ENCODE measurements around the gene PRICKLE1.

The PRICKLE1 gene

DNA sequence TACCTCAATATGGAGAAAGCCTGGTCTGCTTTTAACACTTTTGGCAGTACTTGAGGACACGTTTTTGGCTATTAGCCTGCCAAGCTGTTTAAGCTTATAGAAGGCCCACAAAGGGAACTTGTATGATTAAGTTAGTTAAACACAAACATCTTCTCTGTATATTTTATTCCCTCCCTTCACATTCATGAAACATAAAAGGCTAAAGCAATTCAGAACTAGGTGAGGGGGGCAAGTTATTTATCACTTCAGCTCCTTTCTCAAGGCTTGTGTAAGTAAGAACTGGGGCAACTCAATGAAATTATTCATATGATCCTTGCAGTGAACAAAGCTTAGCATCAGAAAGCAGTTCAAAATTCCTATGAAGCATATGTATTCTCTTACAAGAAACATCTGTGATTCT, 7.5 kb downstream of the PRICKLE1 start:
- no peak for ATAC-seq

DNA sequence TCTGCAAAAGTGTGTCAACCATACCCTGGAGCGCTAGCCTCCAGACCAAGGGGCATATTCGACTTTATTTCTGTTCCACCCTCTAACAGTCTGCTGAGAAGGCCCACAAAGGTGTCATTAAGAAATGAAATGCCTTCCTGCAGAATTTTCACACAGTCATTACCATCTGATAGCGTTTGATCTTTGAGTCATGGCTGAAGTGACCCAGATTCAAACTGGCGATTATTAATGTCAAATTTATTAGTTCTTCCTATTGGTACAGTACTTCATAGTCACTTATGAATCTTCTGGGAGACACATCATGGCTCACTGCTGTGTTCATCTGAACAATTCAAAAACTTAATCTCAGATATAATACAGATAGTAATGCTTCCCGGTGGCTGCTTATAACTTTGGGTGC, 13.2 kb downstream of the PRICKLE1 start:
- no peak overlapping the region for H3K27ac Mint-ChIP-seq
- H3K4me1 Mint-ChIP-seq = no peaks in the 10 kb centered on the region
- no peaks in the 10 kb centered on the region for H3K36me3 Mint-ChIP-seq
- no peak for ATAC-seq
- no peak for DNase-seq (ENCODE audit: low spot score in 2 of 2)
- no peaks in the 10 kb centered on the region for H3K9me3 Mint-ChIP-seq
- H3K4me3 Mint-ChIP-seq = no peak overlapping the region

More for the DNA sequence above, 7.5 kb downstream of the PRICKLE1 start:
- no peaks in the 10 kb centered on the region for H3K9me3 Mint-ChIP-seq
- H3K4me1 Mint-ChIP-seq = no peaks in the 10 kb centered on the region
- H3K4me3 Mint-ChIP-seq = no peak overlapping the region
- H3K27ac Mint-ChIP-seq = no peak overlapping the region
- no peaks in the 10 kb centered on the region for H3K36me3 Mint-ChIP-seq
- DNase-seq (ENCODE audit: low spot score in 2 of 2) = no peak

DNA sequence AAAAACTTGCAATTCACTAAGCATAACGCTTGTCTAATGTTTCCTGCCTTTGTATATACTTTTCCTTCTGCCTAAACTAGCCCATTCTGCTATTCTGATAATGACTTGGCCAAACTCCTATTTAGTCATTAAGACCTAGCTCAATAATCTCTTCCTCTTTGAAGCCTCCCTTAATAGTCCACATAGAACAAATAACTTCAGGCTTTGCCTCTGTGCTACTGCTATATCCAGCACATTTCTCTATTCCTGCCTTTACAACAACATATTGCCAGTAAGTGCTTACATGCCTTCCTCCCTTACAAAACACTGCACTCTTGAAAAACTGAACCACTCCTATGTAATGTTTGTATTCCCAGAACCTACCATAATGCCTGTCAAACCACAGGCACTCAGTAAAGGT, 13.8 kb downstream of the PRICKLE1 start:
- H3K4me1 Mint-ChIP-seq = no peaks in the 10 kb centered on the region
- DNase-seq (ENCODE audit: low spot score in 2 of 2) = no peak
- peak; percentile 16 for ATAC-seq
- no peaks in the 10 kb centered on the region for H3K36me3 Mint-ChIP-seq
- H3K9me3 Mint-ChIP-seq = no peaks in the 10 kb centered on the region
- no peak overlapping the region for H3K27ac Mint-ChIP-seq
- no peak overlapping the region for H3K4me3 Mint-ChIP-seq

DNA sequence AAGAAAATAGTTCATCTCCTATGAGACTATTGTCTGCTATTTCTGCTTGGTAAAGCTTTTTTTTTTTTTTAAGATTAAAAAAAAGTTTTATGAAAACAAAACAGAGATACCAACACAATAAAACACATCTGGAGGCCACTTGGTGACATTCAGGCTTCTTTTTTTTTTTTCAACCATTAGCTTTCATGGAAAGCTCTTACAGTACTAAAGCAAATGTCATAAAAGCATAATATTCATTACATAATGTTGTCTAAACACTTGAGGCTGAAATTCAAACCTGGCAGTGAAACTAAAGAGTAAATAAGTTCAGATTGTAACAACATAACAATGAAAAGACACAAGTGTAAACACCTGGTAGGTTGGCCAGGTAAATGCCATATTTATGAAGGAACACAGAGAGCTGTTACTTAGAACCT, 14.7 kb downstream of the PRICKLE1 start:
- no peaks in the 10 kb centered on the region for H3K4me1 Mint-ChIP-seq
- DNase-seq (ENCODE audit: low spot score in 2 of 2) = no peak
- no peaks in the 10 kb centered on the region for H3K9me3 Mint-ChIP-seq
- no peak for ATAC-seq
- H3K36me3 Mint-ChIP-seq = no peaks in the 10 kb centered on the region
- no peak overlapping the region for H3K4me3 Mint-ChIP-seq
- no peak overlapping the region for H3K27ac Mint-ChIP-seq

DNA sequence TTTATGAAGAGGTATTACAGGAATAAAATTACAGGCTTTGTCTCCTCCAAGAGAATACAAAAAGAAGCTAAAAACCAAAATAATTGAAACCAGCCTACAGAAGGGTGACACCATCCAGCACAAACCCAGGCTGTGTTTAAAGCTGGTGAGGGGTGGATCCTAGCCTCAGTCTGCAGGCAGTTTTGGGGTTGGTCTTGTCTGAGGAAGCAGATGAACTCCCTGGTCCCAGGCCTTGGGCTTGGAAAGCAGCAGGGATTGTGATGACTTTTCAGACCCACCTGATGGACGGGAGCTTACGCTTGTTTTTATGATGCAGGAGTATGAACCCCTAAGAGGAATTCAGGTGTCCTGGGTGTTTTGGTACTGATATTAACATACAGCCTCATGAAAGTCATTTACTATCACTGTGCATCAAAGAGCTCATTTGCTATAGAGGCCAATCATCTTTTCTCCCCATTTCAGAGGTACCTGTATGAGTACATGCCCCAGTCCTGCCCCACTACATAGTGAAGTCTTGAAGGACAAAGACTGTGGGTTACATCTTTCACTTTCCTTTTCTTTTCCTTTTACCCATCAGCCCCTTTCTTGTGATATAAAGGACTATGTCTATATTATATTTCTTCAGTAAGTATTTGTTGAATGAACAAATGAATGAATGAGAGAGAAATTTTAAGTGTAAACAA, 18.1 kb downstream of the PRICKLE1 start:
- H3K4me3 Mint-ChIP-seq = no peak overlapping the region
- DNase-seq (ENCODE audit: low spot score in 2 of 2) (no peak), ATAC-seq (no peak)
- H3K27ac Mint-ChIP-seq = no peak overlapping the region
- H3K9me3 Mint-ChIP-seq = no peaks in the 10 kb centered on the region
- no peaks in the 10 kb centered on the region for H3K4me1 Mint-ChIP-seq
- no peaks in the 10 kb centered on the region for H3K36me3 Mint-ChIP-seq

DNA sequence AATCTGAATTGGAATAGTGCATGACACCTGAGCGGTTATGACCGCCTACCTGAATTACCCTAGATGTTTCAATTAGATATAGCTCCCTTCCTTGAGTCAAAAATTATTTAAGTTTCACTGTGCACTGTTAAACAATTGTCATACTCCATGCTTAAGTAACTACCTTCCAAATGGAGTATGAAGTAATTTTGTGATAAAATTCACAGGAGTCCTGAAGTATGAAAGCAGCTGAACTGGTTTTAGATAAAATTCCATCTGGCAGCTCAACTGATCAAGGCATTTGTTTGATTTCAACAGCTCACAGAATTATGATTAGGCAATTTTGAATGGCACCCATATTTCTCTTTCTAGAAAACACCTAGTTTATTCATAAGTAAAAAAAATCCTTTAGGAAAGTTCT, 19.5 kb downstream of the PRICKLE1 start:
- no peaks in the 10 kb centered on the region for H3K36me3 Mint-ChIP-seq
- ATAC-seq = no peak
- no peak for DNase-seq (ENCODE audit: low spot score in 2 of 2)
- H3K27ac Mint-ChIP-seq = no peak overlapping the region
- no peaks in the 10 kb centered on the region for H3K4me1 Mint-ChIP-seq
- H3K9me3 Mint-ChIP-seq = no peaks in the 10 kb centered on the region
- no peak overlapping the region for H3K4me3 Mint-ChIP-seq

DNA sequence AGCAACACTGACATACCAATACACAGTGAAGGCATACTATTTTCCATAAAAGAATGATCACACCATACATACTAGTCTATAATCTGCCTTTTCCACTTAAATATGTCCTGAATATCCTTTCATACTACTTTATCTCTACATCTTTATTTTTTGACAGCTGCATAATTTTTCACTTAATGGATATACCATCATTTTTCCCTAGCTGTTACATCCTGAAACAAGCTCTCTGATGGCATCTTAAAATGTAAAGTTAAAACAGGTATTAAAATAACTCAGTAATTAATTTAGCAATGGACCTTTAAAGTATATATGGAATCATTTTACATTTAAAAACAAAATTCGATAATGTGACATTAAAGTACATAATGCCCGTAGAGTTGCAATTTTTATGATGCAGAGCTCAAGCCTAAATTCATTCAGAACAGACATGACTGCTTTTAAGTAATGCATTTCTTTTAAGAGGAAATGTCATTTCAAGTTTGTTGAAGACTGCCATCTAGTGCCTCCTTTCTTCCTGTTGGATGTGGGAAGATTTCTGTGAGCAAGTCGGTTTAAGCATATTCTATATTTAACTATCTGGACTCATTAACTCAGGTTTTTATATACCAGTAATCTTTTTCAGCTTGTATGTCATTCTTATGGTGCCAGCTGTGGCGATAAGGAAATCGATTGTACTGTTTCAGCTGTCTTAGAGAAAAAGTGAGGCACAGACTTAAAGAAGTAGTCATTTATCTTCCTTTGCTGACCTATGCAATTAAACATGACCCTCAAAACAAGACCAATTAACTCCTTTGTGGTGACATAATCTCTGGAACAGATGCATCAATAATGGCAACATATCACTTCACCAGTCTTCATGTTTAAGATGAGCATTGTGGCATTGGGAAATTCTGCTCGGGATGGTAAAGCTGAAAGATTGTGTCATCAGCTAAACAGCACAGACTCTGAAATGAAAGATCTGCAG, 20.3 kb downstream of the PRICKLE1 start:
- no peaks in the 10 kb centered on the region for H3K4me1 Mint-ChIP-seq
- ATAC-seq (no peak), DNase-seq (ENCODE audit: low spot score in 2 of 2) (no peak)
- no peaks in the 10 kb centered on the region for H3K36me3 Mint-ChIP-seq
- no peaks in the 10 kb centered on the region for H3K9me3 Mint-ChIP-seq
- H3K4me3 Mint-ChIP-seq = no peak overlapping the region
- H3K27ac Mint-ChIP-seq = no peak overlapping the region

DNA sequence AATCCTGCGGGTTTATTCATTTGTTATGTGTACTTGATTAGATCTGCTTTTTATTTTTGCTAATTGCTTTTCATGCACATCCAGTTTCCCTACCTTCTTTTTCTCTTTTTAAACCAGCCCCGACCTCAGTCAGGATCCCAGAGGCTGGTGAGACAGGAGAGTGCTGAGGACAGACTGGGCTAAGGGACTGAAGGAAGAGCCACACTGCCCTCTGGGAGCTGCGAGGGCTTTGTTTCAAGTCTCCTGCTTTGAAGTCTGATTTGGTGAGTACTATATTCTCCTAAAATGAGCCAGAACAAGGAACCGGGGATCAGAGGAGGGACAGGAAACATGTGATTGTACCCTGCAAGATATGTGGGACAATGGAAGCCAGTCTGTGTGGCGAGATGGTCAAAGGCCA, 23.9 kb downstream of the PRICKLE1 start:
- Mint-ChIP-seq H3K36me3 (no peaks in the 10 kb centered on the region), H3K27ac (no peak overlapping the region), H3K9me3 (no peaks in the 10 kb centered on the region), H3K4me1 (no peaks in the 10 kb centered on the region), H3K4me3 (no peak overlapping the region)
- peak; percentile 8 for ATAC-seq
- no peak for DNase-seq (ENCODE audit: low spot score in 2 of 2)

DNA sequence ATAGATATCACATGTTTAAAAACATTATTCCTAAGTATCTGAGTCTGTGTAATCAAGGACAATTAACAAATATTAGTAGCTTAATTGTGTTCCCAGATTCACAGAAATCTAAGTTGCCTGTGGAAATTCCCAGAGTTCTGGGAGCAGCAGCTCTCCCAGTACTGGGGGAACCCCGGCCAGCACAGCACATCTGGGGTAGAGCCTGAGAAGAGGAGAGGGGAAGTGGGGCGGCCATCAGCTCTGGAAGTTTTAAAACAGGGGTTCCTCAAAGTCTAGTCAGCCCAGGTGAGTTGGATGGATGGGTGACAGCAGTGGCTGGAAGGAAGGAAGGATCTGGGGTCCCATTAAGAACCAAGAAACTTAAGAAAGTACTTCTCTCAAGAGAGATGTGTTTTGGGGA, 24.6 kb downstream of the PRICKLE1 start:
- ATAC-seq (peak; percentile 31), DNase-seq (ENCODE audit: low spot score in 2 of 2) (no peak)
- no peak overlapping the region for H3K27ac Mint-ChIP-seq
- H3K36me3 Mint-ChIP-seq = no peaks in the 10 kb centered on the region
- no peaks in the 10 kb centered on the region for H3K9me3 Mint-ChIP-seq
- H3K4me1 Mint-ChIP-seq = no peaks in the 10 kb centered on the region
- H3K4me3 Mint-ChIP-seq = no peak overlapping the region

DNA sequence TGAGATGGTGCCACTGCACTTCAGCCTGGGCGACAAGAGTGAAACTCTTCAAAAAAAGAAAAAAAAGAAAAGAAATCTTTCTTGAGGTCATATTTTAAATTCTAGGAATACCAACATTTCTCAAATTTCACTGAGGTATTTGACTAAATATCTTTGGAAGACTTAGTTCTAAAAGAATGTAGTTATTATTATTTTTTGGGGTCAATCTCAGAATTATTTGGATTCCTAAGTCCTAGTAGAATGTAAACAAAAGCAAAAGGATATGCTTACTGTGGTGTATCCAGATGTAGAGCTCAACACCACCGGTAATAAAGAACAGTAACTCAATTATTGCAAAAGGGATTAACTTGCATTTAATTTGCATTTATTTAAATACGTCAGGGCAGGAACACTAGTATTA, 25.0 kb downstream of the PRICKLE1 start:
- Mint-ChIP-seq H3K4me1 (no peaks in the 10 kb centered on the region), H3K4me3 (no peak overlapping the region), H3K9me3 (no peaks in the 10 kb centered on the region), H3K27ac (no peak overlapping the region), H3K36me3 (no peaks in the 10 kb centered on the region)
- no peak for DNase-seq (ENCODE audit: low spot score in 2 of 2)
- no peak for ATAC-seq

DNA sequence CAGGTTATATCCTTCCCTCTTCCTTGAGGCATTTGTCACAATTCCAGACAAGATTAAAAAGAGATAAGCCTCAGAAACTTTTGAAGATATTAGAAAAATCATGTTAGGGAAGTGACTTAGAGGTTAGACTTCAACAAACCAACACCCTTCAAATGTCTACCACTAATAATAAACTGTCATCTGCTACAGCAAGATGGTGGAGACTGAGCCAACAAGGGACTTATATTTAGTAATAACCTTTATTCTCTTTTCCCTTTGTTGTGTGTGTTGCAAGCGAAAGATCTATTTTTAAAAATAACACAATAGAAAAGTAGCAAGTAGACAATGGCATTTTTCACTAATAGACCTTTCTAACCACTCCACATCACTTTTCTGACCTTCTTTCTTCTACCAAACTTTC, 28.6 kb downstream of the PRICKLE1 start:
- H3K36me3 Mint-ChIP-seq = no peaks in the 10 kb centered on the region
- H3K27ac Mint-ChIP-seq = no peak overlapping the region
- no peaks in the 10 kb centered on the region for H3K4me1 Mint-ChIP-seq
- no peak overlapping the region for H3K4me3 Mint-ChIP-seq
- H3K9me3 Mint-ChIP-seq = no peaks in the 10 kb centered on the region
- DNase-seq (ENCODE audit: low spot score in 2 of 2) (no peak), ATAC-seq (no peak)

DNA sequence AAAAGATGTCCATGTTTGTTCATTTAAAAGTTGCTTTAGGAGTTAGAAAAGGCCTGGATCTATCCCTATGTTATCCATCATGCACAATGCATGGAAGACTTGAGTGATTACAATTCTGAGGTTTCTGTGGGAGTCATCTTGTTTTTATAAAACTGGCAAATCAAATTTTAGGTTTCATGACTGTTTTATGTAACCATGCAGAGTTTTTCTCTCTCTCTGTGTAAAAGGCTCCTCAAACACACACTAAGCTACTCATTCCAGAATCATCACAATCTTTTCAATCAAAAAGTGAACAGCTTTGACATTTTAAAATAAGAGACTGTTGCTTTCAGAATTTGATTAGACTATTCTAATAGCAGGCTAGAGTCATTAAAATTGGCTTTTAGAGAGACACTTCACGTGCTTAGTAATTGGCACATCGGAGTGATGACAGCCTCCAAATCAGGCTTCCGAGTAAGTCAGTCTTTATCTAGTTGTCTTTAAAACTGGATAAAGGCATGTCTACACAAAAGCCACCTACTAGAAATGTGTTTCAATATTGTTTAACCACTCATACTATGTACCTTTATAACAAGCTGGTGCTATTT, 31.9 kb downstream of the PRICKLE1 start:
- no peak for DNase-seq (ENCODE audit: low spot score in 2 of 2)
- H3K9me3 Mint-ChIP-seq = no peaks in the 10 kb centered on the region
- no peaks in the 10 kb centered on the region for H3K36me3 Mint-ChIP-seq
- H3K27ac Mint-ChIP-seq = no peak overlapping the region
- no peak for ATAC-seq
- no peaks in the 10 kb centered on the region for H3K4me1 Mint-ChIP-seq
- H3K4me3 Mint-ChIP-seq = no peak overlapping the region

DNA sequence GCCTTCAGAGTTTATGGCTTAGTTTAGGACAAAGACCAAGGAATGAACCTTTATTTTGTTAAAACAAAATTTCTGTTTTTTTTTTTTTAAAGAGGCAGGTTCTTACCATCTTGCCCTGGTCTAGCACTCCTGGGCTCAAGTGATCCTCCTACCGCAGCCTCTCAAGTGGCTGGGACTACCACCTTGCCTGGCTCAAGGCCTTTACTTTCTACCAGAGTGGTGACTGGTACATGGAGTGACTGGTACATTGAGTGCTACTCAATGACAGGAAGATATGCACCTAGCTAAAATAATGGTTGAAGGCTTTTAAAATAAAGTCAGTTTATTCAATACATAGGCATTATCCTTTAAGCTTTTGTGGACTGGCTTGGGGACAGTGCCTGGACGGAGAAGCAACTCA, 32.6 kb downstream of the PRICKLE1 start:
- H3K9me3 Mint-ChIP-seq = no peaks in the 10 kb centered on the region

DNA sequence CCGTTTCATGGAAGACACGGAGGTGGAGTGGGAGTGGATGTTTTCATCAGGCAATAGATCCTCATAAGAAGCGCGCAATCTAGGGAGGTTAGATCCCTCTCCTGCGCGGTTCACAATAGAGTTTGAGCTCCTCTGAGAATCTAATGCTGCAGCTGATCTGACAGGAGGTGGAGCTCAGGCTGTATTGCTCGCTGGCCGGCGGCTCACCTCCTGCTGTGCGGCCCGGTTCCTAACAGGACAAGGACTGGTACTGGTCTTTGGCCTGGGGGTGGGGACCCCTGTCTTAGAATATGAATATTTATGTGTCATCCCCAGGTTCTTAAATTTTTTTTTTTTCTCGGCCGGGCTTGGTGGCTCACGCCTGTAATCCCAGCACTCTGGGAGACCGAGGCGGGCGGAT, 36.7 kb downstream of the PRICKLE1 start:
- Mint-ChIP-seq H3K27ac (no peak overlapping the region), H3K4me3 (no peak overlapping the region), H3K36me3 (no peaks in the 10 kb centered on the region), H3K4me1 (no peaks in the 10 kb centered on the region), H3K9me3 (no peaks in the 10 kb centered on the region)
- no peak for DNase-seq (ENCODE audit: low spot score in 2 of 2)
- no peak for ATAC-seq

More for the DNA sequence above, 32.6 kb downstream of the PRICKLE1 start:
- DNase-seq (ENCODE audit: low spot score in 2 of 2) = no peak
- no peak overlapping the region for H3K27ac Mint-ChIP-seq
- no peaks in the 10 kb centered on the region for H3K36me3 Mint-ChIP-seq
- ATAC-seq = no peak
- no peaks in the 10 kb centered on the region for H3K4me1 Mint-ChIP-seq
- no peak overlapping the region for H3K4me3 Mint-ChIP-seq

DNA sequence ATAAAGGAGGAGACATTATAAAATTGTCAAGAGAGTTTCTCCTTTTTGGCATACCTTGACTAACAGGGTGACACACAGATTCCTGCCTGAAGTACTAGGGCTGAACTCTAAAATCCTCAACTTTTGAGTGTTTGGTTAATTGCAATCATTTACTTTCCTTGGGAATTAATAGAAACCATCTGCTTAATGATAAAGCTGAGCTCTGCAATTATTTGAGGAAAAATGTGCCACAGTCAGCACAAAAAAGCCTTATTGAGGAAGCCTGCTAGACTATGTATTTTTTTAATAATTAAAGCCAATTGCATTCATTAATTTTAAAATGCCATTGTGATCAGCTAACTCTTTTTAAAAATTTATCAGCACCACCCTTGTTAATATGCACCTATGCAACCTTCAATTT, 38.7 kb downstream of the PRICKLE1 start:
- H3K9me3 Mint-ChIP-seq = no peaks in the 10 kb centered on the region
- ATAC-seq (no peak), DNase-seq (ENCODE audit: low spot score in 2 of 2) (no peak)
- H3K4me1 Mint-ChIP-seq = no peaks in the 10 kb centered on the region
- H3K4me3 Mint-ChIP-seq = no peak overlapping the region
- no peaks in the 10 kb centered on the region for H3K36me3 Mint-ChIP-seq
- no peak overlapping the region for H3K27ac Mint-ChIP-seq

DNA sequence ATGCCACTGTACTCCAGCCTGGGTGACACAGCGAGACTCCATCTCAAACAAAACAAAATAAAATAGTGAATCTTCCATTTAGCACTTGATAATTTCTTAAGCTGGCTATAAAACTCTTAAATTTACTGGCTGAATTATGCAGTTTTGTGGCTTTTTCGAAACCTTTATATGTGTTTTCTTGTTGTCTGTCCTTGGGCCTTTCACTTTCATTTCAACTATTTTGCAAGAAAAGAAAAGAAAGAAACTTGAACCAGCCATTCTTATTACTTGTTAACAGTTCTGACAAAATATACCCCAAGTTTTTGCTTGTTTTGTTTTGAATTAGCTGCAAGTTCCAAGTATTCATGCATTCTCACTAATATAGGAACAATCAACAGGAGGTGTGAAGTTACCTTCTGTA, 42.8 kb downstream of the PRICKLE1 start:
- H3K36me3 Mint-ChIP-seq = no peaks in the 10 kb centered on the region
- DNase-seq (ENCODE audit: low spot score in 2 of 2) (no peak), ATAC-seq (no peak)
- no peak overlapping the region for H3K27ac Mint-ChIP-seq
- no peaks in the 10 kb centered on the region for H3K4me1 Mint-ChIP-seq
- H3K9me3 Mint-ChIP-seq = no peaks in the 10 kb centered on the region
- no peak overlapping the region for H3K4me3 Mint-ChIP-seq
